HG02588 (cell line): ENCODE measurements around the gene B4GALT3.

Source experiments
- ATAC-seq: cut with Tn5 transposase; IDR thresholded peaks from one replicate; pipeline ENCODE4 v1.9.1; 2021; ENCODE audit warnings: mild to moderate bottlenecking, moderate library complexity; ENCODE audit not compliant: unreplicated experiment

Gene B4GALT3

GRCh38 chr1:161188381-161188780, 11.1 kb upstream of the B4GALT3 start:
- ATAC-seq, result no peak

GRCh38 chr1:161187311-161187710, 10.0 kb upstream of the B4GALT3 start:
- no peak for ATAC-seq

GRCh38 chr1:161185732-161186311, 8.5 kb upstream of the B4GALT3 start:
- ATAC-seq, result peak; percentile 28

GRCh38 chr1:161185282-161185682, 8.0 kb upstream of the B4GALT3 start:
- ATAC-seq, result peak; percentile 59

- ATAC-seq, result peak; percentile 37
These were observed 4.9 kb upstream of the B4GALT3 start for GRCh38 chr1:161182214-161182613.

- ATAC-seq, result no peak
These were observed 3.3 kb upstream of the B4GALT3 start for GRCh38 chr1:161180639-161181038.

GRCh38 chr1:161179698-161180097, 2.4 kb upstream of the B4GALT3 start:
- no peak for ATAC-seq

- no peak for ATAC-seq
These were observed 583 bp upstream of the B4GALT3 start for GRCh38 chr1:161177936-161178244.

GRCh38 chr1:161176468-161177111, 717 bp downstream of the B4GALT3 start:
- ATAC-seq, result no peak

GRCh38 chr1:161175771-161176453, 1.4 kb downstream of the B4GALT3 start:
- no peak for ATAC-seq

- ATAC-seq, result no peak
These were observed 2.4 kb downstream of the B4GALT3 start for GRCh38 chr1:161174911-161175310.

GRCh38 chr1:161173711-161174110, 3.6 kb downstream of the B4GALT3 start:
- ATAC-seq, result no peak

GRCh38 chr1:161172776-161173376, 4.4 kb downstream of the B4GALT3 start:
- no peak for ATAC-seq

- no peak for ATAC-seq
These were observed 5.0 kb downstream of the B4GALT3 start for GRCh38 chr1:161172349-161172748.

GRCh38 chr1:161171696-161172095, 5.6 kb downstream of the B4GALT3 start:
- ATAC-seq, result no peak

- no peak for ATAC-seq
These were observed 6.1 kb downstream of the B4GALT3 start for GRCh38 chr1:161171191-161171590.

GRCh38 chr1:161168906-161169305, 8.4 kb downstream of the B4GALT3 start:
- ATAC-seq, result no peak

- no peak for ATAC-seq
These were observed 10.4 kb downstream of the B4GALT3 start for GRCh38 chr1:161166669-161167548.

GRCh38 chr1:161165742-161166668, 11.3 kb downstream of the B4GALT3 start, which contains the start of gene PPOX:
PPOX (plus strand) TSS chr1:161166426; CDS start chr1:161166848, 422 bp downstream.
- peak; percentile 92 for ATAC-seq
